H1 (cell line): ENCODE measurements around the gene TMC4.

Source experiments
- CEBPB ChIP-seq: IDR thresholded peaks from 2 replicates; pipeline ENCODE4 v1.6.1; 2012; ENCODE audit warnings: low read depth, low read length
- CTCF ChIP-seq, 3 experiments: IDR thresholded peaks; 1 replicate in 2 of 3; 2 replicates in 1 of 3; pipeline versions ENCODE4 v1.5.1 to v1.6.1; 2011; ENCODE audit warnings: low read length in 3 of 3, mild to moderate bottlenecking in 3 of 3, inconsistent platforms in 2 of 3, low read depth in 1 of 3, moderate library complexity in 1 of 3; ENCODE audit not compliant: insufficient read depth in 1 of 3; ENCODE audit errors: control extremely low read depth in 1 of 3
- EP300 ChIP-seq, 2 experiments: IDR thresholded peaks; 1 replicate in 1 of 2; 2 replicates in 1 of 2; pipeline ENCODE4 v1.6.1; 2011 to 2012; ENCODE audit warnings: low read depth in 2 of 2, low read length in 2 of 2, mild to moderate bottlenecking in 2 of 2, borderline replicate concordance in 1 of 2, inconsistent platforms in 1 of 2, moderate library complexity in 1 of 2
- RAD21 ChIP-seq, 2 experiments: IDR thresholded peaks in 1 of 2; conservative IDR thresholded peaks in 1 of 2; 2 replicates each; pipeline ENCODE4 v1.6.1; 2011; ENCODE audit warnings: low read depth in 2 of 2, low read length in 2 of 2, improper control_type of control experiment in 1 of 2, inconsistent platforms in 1 of 2, mild to moderate bottlenecking in 1 of 2, moderate library complexity in 1 of 2
- RNF2 ChIP-seq: fragments of 200-900, 300-1000 bp; sonication (generic); IDR thresholded peaks from 2 replicates; pipeline ENCODE4 v1.7.1; 2016; ENCODE audit warnings: borderline replicate concordance, low read depth, mild to moderate bottlenecking, antibody characterized with exemption, low read length; ENCODE audit not compliant: poor library complexity, severe bottlenecking; ENCODE audit errors: missing control alignments
- TF ChIP-seq, protein P1 (sequence below): IDR thresholded peaks from 2 replicates; pipeline ENCODE4 v1.6.1; 2011; ENCODE audit warnings: low read length, improper control_type of control experiment

- TF ChIP-seq CTCF (IDR thresholded peaks at IDR 0.05; ENCODE audit: control extremely low read depth in 1 of 3, insufficient read depth in 1 of 3, low read depth in 1 of 3, low read length in 3 of 3) (no peak), RNF2 (no peak), RAD21 (IDR thresholded peaks at IDR 0.05 in 1 of 2, conservative IDR thresholded peaks at IDR 0.05 in 1 of 2; ENCODE audit: low read depth in 2 of 2, low read length in 2 of 2) (no peak), CEBPB (no peak), EP300 (IDR thresholded peaks at IDR 0.05; ENCODE audit: borderline replicate concordance in 1 of 2, low read depth in 2 of 2, low read length in 2 of 2) (no peak)
- TF ChIP-seq, protein P1, sequence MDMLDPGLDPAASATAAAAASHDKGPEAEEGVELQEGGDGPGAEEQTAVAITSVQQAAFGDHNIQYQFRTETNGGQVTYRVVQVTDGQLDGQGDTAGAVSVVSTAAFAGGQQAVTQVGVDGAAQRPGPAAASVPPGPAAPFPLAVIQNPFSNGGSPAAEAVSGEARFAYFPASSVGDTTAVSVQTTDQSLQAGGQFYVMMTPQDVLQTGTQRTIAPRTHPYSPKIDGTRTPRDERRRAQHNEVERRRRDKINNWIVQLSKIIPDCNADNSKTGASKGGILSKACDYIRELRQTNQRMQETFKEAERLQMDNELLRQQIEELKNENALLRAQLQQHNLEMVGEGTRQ = no peak
Observed at GRCh38 chr19:54201172-54201701, 28.3 kb upstream of the TMC4 start.
